Iris pigment epithelial cell (primary cell): ENCODE results near the gene ATP10B.
"Not testable (repeated sequence)": the region's sequence is repeated elsewhere in the genome, so short reads cannot be mapped to it uniquely, and the experiment has no call there.

Experiments used
- DNase-seq: peaks from one replicate; pipeline ENCODE4 v3.0.0-alpha.2; 2011; ENCODE audit warnings: low read depth

The ATP10B gene

GRCh38 chr5:160852049-160852448, at the start of gene ATP10B:
TSS of gene ATP10B (minus strand) at chr5:160852211. CDS start at chr5:160688074, 164,137 bp downstream.
- no peak for DNase-seq

DNA sequence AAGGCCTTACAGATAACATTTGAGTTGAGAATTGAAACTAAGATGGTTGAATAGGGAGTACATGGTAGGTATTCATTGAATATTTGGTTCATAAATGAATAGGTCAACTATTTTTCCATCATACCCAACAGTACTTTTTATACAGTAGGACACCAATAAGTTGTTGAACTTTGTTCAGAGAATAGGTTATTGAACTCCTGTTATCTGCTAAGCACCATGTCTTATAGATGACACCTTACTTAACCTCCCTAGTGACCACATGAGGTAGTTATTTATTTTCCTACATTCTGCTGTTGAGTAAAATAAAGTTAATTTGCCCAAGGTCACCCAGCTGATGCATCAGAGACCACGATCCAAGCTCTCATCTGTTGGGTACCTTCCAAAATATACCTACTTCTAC, 49.6 kb upstream of the ATP10B start:
- no peak for DNase-seq

DNA sequence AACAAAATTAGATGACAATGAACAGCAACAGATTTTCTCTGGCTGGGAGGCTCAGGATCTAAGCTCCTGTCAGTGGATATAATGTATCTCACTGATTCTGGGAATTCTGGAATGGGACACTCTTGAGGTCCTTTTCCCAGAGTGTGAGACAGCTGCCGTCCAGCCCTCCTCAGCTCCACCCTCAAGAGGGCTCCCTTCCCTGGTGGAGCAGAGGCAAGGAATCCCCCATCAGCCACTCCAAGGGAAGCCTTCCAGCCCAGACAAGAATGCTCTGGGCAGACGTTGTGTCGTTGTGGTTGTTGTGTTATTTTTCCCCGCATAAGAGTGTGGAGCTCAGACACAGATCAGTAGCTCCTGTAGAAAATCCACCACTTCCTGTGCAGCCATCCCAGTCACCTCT, 47.7 kb upstream of the ATP10B start:
- no peak for DNase-seq

- not testable (repeated sequence) for DNase-seq
Measured at GRCh38 chr5:160893180-160893964, 41.4 kb upstream of the ATP10B start.

- no peak for DNase-seq
Measured at GRCh38 chr5:160887780-160888179, 35.8 kb upstream of the ATP10B start.

- DNase-seq = not testable (repeated sequence)
Measured at GRCh38 chr5:160873560-160874200, 21.7 kb upstream of the ATP10B start.

DNA sequence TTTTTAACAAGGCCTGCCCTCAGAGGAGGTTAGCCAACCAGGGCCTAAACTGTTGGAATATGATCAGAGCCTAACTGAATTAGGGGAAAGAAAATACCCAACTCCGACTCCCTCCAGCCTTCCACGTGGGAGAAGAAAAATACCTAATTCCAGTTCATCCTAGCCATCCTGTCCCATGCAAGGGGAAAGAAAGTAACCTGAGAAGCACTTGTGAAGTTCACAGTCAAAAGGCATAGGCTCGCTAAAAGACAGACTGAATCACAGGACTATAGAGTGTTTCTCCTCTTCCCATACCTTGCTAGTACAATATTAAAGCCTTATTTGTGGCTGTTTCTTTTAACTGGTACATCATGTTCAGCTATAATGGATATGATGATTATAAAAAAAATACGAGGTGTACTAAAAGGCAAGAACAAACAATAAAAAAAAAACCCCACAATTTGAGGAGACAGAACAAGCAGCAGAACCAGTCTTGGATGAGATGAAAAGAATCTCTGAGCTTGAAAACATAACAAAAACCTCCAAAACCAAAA, 18.0 kb upstream of the ATP10B start:
- DNase-seq = no peak

DNA sequence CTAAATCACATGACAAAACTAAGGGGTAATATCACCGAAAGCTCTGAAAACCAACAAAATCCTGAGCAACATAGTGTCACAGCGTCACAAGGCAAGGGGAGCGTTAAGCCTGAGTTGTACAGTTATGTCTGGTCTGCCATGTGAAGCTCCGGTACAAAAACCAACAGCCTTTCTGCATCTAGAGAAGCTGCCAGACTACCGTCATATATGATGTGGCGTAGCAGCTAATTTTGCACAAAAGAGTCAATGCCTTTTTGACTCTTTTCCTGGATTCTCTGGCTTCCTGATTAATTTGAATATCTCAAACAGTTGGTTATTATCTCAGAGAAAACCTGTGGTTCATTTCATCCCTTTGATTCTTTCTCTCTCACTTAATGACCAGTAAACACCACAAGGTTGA, 16.0 kb upstream of the ATP10B start:
- no peak for DNase-seq

- DNase-seq = no peak
Measured at GRCh38 chr5:160851451-160851850, 560 bp downstream of the ATP10B start.

DNA sequence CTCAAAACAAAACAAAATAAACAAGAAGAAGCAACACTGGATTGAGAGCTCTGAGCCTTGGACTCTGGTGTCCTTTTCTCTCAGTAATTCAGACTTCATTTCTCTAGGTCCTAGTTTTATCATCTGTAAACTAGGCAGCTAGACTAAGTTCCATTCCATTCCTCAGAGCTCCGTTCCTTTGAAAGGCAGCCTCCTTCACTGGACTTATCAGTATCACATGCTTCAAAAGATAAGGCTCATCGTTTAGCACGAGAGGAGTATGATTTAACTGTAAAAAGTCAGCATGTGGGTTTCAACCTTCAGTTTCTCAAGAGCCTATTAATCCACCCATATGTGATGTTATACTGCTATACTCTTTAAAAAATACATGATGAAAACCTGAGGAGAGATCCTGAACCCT, 1.6 kb downstream of the ATP10B start:
- no peak for DNase-seq

DNA sequence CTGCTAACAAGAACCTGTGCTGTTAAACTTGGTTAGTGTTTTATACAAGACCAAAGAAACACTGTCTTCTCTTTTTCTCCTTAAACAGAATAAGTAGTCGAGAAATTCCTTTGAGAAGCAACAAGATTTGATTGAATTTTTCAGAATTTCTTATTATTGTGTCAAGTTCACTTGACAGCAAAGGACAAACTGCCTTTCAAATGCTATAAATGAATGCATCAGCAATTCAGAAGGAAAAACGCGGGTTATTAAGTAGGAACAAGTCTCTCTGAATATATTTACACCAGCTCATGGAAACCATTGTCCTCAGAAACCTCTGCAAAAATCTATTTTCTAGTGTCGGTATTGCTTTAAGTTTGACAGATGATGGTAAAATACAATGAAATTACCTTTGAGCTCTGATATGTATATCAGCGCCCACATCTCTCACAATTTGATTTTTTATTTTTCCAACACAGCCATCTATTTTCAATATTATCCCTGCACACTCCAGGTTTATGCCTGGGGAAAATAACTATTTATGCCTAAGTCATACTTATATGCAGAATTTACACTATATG, 4.4 kb downstream of the ATP10B start:
- DNase-seq = no peak

DNA sequence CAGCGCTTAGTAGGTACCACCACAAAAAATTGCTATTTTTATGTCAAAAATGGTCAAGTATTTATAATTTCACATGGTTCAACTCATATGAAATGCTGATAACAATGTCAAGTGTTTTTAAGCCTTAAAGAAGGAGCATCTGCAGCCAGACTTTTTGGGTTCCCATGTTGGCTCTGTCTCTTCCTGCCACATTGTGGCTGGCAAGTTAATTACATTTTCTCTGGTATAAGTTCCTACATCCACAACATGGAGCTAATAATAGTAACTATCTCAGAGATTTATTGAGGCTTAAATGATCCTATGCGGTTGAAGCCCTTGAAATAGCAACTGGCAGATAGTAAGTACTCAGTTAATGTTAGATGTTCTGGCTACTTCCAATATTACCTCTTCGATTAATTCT, 5.4 kb downstream of the ATP10B start:
- no peak for DNase-seq

DNA sequence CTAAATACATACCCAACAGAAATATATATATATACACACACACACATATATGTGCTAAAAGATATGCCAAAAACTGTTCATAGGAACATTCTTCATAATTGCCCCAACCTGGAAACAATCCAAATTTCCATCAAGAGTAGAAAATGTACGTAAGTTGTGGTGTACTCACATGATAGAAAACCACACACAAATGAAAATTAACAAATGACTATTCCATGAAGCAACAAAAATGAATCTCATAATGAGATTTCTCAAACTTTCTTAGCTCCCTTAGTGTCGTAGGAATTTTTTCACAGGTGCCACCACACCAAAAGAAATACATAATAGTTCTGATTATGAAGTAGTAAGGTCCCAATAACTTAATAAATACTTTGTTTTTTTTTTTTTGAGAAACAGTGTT, 7.8 kb downstream of the ATP10B start:
- DNase-seq = no peak

GRCh38 chr5:160843240-160843639, 8.8 kb downstream of the ATP10B start:
- DNase-seq = no peak

DNA sequence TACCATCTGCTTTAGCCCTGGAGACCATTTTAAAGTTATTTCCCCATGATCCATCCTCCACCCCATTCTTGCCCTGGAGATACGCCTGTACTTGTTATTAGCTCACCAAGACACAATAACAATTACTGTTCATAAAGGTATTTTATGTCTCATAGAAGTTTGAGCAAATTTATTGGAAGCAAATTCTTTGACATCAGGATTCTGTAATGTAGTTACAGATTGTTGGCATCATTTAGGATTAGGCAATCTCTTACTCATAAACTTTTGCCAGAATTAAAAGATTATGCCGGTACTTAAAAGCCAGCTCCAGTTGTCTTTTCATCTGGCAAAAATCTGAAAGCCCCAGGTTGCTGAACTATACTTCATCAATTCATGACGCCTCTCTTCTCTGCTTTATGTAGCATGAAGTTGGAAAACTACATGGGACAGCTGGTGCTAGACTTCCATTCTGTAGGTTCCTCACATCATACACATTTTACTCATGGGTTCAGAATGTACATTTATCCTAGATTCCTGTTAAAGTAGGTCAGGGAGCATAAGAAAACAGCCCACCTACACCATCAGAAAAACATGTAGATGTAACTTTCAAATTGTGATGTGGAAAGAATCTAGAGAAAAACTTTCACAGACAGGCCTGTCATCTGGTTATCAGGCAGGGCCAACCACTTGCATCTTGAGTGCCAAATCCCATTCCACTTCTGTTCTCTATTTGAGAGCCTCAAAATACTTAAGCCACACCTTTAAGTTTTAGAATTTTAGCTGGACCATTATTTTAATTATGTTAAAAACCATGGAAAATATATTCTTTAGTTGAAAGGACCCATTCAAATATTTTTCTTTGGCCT, 14.0 kb downstream of the ATP10B start:
- no peak for DNase-seq

DNA sequence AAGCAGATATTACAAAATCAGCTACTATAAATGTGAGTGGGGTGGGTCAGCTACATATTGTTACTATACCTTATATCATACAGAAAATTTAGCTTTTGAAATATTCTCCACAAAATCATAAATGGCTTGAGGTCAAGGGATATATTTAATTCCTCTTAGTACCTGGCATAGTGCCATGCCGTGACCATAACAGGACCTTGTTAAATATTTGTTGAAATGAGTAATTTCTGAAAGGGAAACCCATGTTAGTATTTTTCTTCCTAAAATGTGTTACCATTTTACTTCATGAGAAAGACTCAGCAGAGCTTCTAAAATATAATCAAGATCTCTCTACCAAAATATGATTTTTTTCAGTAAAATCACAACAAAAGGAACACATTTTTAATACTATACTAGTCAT, 14.8 kb downstream of the ATP10B start:
- DNase-seq = no peak

- DNase-seq = no peak
Measured at GRCh38 chr5:160835818-160836528, 16.0 kb downstream of the ATP10B start.

DNA sequence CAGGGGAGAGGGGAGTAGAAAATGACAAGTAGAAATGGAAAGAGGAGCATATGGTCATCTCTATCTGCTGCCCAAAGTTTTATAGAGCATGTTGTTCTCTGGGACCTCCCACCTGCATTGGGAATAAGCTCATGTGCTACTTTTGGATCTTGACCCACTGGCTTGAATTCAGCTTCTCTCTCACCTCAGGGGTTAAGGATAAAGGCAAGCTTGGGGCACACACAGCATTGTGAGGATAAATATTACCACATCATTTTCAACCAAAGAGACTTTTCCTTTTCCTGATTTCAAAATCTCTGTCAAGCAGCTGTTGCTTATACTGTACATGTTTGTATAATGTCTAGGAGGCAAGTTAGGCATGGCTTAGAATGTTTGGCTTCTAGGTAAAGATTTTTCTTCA, 16.6 kb downstream of the ATP10B start:
- DNase-seq = no peak

DNA sequence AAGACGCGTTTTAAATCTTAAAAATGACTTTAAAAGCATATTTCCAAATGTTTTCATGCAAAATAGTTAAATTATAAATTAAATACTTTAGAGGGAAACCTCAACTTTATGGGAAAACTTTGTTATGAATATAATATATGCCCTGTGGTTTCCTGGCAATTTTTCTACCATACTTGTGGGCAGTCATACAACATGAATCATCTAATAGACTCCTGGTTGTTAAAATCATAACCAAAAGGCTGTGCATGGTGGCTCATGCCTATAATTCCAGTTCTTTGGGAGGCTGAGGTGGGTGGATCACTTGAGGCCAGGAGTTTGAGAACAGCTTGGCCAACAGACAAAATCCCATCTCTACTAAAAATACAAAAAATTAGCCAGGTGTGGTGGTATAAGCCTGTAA, 18.2 kb downstream of the ATP10B start:
- DNase-seq = no peak

DNA sequence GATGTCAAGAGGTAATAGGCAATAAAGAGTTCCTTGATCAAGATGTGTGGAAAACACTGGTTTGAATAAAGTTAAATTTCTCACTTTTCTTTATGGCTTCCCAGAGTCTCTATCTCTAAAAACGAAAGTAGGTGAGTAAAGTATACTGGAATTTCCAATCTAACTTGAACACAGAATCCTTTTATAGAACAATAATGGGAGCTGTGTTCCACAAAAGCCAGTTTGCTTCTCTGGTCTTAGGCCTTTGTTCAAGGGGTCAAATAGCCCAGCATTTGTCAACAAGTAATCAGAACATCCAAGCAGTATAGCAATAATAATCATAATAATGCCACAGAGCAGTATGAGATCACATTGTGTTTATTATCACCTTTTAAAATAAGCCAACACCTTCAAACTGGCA, 20.2 kb downstream of the ATP10B start:
- no peak for DNase-seq

DNA sequence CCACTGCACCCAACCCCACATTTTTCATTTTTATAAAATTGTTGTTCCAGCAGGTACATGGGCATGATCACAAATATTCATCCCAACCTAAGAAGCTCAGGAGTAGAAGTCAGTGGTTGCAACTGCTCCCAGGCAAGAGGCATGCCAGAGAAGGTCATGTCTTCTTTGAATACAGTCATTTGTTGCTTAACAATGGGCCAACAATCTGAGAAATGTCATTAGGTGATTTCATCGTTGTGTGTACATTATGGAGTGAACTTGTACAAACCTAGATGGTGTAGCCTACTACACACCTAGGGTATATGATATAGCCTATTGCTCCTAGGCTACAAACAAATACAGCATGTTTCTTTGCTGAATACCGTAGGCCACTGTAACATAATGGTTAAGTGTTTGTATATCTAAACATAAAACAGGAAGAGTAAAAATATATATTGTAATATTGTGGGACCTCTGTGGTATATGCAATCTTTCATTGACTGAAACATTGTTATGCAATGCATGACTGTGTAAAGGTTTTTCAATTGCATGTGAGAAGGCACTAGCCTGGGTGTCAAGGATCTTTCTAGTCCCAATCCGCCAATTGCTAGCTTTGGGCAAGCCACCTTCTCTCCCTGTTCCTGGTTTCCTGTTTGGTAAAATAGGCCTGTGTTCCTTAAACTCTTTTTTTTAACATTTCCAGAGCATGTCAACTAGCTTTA, 27.6 kb downstream of the ATP10B start:
- DNase-seq = no peak
